Heart left ventricle (tissue), 16 donors: Measurements from ENCODE around the gene FLT4. TPM values are rescaled to one million over a fixed set of nuclear protein-coding genes. Genes with fewer than 3 reads are reported as not detected.

ENCODE experiments used
- ATAC-seq, 4 donors: fragments of 200-7000 bp; cut with Tn5 transposase; one replicate each; pipeline ENCODE4 v1.9.1; 2020 to 2022; ENCODE audit warnings: moderate library complexity in 4 of 4, mild to moderate bottlenecking in 3 of 4, moderate number of reproducible peaks in 1 of 4
- DNase-seq, 5 donors: peaks; one replicate each; pipeline ENCODE4 v3.0.0-alpha.2; 2020
- H3K27ac ChIP-seq, 12 donors: fragments of 200-600 bp; sonication (generic) in 4 of 12; one replicate each; pipeline versions ENCODE4 v1.5.0 to v1.8.0; 2016 to 2022; ENCODE audit warnings: mild to moderate bottlenecking in 2 of 12
- H3K27me3 ChIP-seq, 9 donors: fragments of 200-600 bp; sonication (generic) in 2 of 9; one replicate each; pipeline versions ENCODE4 v1.5.1 to v1.8.0; 2016 to 2022; ENCODE audit warnings: mild to moderate bottlenecking in 3 of 9
- H3K36me3 ChIP-seq, 9 donors: fragments of 200-600 bp; sonication (generic) in 2 of 9; one replicate each; pipeline versions ENCODE4 v1.5.0 to v1.8.0; 2018 to 2022; ENCODE audit warnings: mild to moderate bottlenecking in 2 of 9
- H3K4me1 ChIP-seq, 12 donors: fragments of 200-600 bp; sonication (generic) in 4 of 12; one replicate each; pipeline versions ENCODE4 v1.5.0 to v1.8.0; 2016 to 2022; ENCODE audit warnings: mild to moderate bottlenecking in 3 of 12
- H3K4me3 ChIP-seq, 12 donors: fragments of 200-600 bp; sonication (generic) in 4 of 12; one replicate each; pipeline versions ENCODE4 v1.5.0 to v1.8.0; 2017 to 2022; ENCODE audit warnings: mild to moderate bottlenecking in 9 of 12, moderate library complexity in 4 of 12
- H3K9me3 ChIP-seq, 12 donors: fragments of 200-600 bp; sonication (generic) in 4 of 12; one replicate each; pipeline versions ENCODE4 v1.5.0 to v1.8.0; 2016 to 2022; ENCODE audit warnings: mild to moderate bottlenecking in 1 of 12
- POLR2A ChIP-seq, 2 donors: fragments of 450-650 bp; IDR thresholded peaks; one replicate each; pipeline ENCODE4 v1.6.1; 2017; ENCODE audit warnings: antibody characterized with exemption in 2 of 2, mild to moderate bottlenecking in 2 of 2, moderate library complexity in 2 of 2
- WGBS, 4 donors: extraction: QIAGEN DNeasy Blood & Tissue Kit in 2 of 4; methylation state at CpG; one replicate each; pipeline versions ENCODE4 v1.1.5 to v1.1.7; 2013 to 2018; 5-methylcytosine and 5-hydroxymethylcytosine counted together
- intact Hi-C, 10 donors: fragments of 100-400 bp; cut with DNase I; formaldehyde crosslinking; loops; one replicate each; pipeline versions ENCODE4 v1.11.1 to v1.14.2; 2022
- polyA plus RNA-seq, 2 donors: library from polyadenylated mRNA; stranded (reverse); fragments of 200-250 nt; gene quantifications; one replicate each; pipeline ENCODE4 v1.2.3, GENCODE V29; 2013
- total RNA-seq, 9 donors: library from RNA; depleted of rRNA in 2 of 9; stranded (reverse); fragments of >200 nt in 2 of 9; fragmentation: NEBNext Ultra II Directional in 3 of 9; extraction: Animal tissue kit (Norgen Biotek cat#: 25700) in 3 of 9; gene quantifications; one replicate each; pipeline versions ENCODE4 v1.1.0 to v1.2.4, GENCODE V29; 2016 to 2023
- TF ChIP-seq, protein P1 (sequence below), 12 donors: fragments of 200-600 bp; sonication (generic) in 4 of 12; IDR thresholded peaks; one replicate each; pipeline versions ENCODE4 v1.5.0 to v1.8.0; 2018 to 2022; ENCODE audit warnings: antibody characterized with exemption in 12 of 12, mild to moderate bottlenecking in 5 of 12
- donor health status: ischemic (EF 13 %, LVEDD 7.1; RV severe dilation, severe dysfunction).
- donor health status: healthy with polysubstance abuse.
- donor health status: DM: no; HTN: yes; CAD: no.
- donor health status: DM: no; HTN: no; CAD: no.
- donor health status: ischemic (EF 25% LVEDD 6.9; RV normal size, moderate dysfunction).
- donor health status: ischemic (EF 25% LVEDD 5.7; RV mildly dilated, moderate dysfunction).
- donor health status: healthy.
- donor health status: DM: yes; HTN: yes; CAD: no.
- donor health status: ischemic (EF 35%, LVEDD 5.7; RV mildly dilated, moderate dysfunction).
- donor health status: nonischemic (EF 11% LVEDD 7.7; RV severe dilation, severe dysfunction).
- donor health status: DM: yes; HTN: yes; CAD: no.
- donor health status: PGD.
- donor health status: ischemic (EF 29% LVEDD 5.4; RV normal size, mild dysfunction).
- donor health status: nonischemic (EF 23%, LVEDD 6.1; RV moderate dilation, normal function).

Gene FLT4
- total and polyA plus RNA-seq, 11 donors = 2.1 to 13.7 (median 6.3) TPM

DNA sequence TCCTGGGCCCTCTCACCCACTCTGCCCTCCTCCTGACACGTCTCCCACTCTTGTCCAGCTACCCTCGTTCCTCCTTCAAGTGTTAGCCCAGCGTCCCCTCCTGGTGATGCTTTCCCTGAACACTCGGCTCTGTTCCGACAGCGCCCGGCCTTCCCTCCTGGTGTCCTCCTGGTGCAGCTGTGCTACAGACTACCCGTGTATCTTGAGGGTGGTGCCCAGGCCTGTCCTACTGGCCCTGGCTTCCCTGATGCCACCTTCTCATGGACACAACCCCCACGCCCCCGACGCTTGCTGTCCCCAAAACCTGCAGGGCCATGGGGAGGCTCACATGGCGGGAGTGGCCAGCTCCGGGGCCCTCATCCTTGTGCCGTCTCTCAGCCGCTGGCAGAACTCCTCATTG lies 36.7 kb downstream of the FLT4 start:
- no peak for TF ChIP-seq POLR2A (IDR thresholded peaks at IDR 0.05)
- TF ChIP-seq, protein P1, sequence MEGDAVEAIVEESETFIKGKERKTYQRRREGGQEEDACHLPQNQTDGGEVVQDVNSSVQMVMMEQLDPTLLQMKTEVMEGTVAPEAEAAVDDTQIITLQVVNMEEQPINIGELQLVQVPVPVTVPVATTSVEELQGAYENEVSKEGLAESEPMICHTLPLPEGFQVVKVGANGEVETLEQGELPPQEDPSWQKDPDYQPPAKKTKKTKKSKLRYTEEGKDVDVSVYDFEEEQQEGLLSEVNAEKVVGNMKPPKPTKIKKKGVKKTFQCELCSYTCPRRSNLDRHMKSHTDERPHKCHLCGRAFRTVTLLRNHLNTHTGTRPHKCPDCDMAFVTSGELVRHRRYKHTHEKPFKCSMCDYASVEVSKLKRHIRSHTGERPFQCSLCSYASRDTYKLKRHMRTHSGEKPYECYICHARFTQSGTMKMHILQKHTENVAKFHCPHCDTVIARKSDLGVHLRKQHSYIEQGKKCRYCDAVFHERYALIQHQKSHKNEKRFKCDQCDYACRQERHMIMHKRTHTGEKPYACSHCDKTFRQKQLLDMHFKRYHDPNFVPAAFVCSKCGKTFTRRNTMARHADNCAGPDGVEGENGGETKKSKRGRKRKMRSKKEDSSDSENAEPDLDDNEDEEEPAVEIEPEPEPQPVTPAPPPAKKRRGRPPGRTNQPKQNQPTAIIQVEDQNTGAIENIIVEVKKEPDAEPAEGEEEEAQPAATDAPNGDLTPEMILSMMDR (IDR thresholded peaks at IDR 0.05) = no peak

DNA sequence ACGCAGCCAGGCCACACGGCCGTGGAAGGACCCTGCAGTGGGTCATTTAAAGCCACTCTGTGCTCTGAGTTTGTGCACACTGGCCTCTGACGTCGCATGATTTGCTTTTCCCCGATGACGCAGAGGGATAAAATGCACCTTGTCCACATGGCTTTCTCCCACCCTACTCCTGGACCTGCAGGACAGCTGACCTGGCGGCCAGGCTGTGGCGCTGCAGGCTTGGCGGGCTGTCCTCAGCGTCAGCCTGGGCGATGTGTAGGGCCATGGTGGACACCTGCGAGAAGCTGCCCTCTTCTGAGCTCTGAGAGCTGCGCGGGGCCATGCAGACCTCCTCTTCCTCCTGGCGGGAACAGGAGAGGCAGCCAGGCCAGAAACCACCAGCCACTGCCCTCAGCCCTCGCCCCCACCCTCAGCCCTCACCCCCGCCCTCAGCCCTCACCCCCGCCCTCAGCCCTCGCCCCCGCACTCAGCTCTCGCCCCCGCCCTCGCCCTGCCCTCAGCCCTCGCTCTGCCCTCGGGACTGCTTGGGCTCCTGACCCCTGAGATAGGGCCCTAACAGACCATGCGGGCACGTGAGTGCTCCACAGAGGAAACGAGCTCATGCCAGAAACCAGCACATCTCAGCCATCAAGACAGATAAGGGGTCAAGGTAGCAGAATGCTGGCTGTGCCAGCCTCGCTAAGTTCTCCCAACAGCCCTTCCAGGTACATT lies 38.1 kb downstream of the FLT4 start:
- whole genome bisulfite sequencing, 4 donors = 84 to 88% (median 87%) methylated on average over 22 to 30 of the region's 30 CpGs
- H3K36me3 ChIP-seq = peaks cover 0 to 2% (median 0%) of the 10 kb centered on the region in 9 donors
- no peak overlapping the region for H3K4me3 ChIP-seq
- H3K27ac ChIP-seq = no peak overlapping the region
- TF ChIP-seq, protein P1 (IDR thresholded peaks at IDR 0.05) = no peak
- TF ChIP-seq POLR2A (IDR thresholded peaks at IDR 0.05) = no peak
- H3K27me3 ChIP-seq = no peaks in the 10 kb centered on the region
- intact Hi-C loops = no loop called here
- ATAC-seq (no peak), DNase-seq (no peak)
- peaks cover 0 to 6% (median 0%) of the 10 kb centered on the region in 12 donors for H3K9me3 ChIP-seq
- H3K4me1 ChIP-seq = no peaks in the 10 kb centered on the region

More for the DNA sequence above, 36.7 kb downstream of the FLT4 start:
- H3K4me1 ChIP-seq = no peaks in the 10 kb centered on the region
- intact Hi-C loops = no loop called here
- peaks cover 0 to 7% (median 0%) of the 10 kb centered on the region in 9 donors for H3K36me3 ChIP-seq
- no peak overlapping the region for H3K4me3 ChIP-seq
- DNase-seq = no peak
- H3K9me3 ChIP-seq = peaks cover 0 to 6% (median 0%) of the 10 kb centered on the region in 12 donors
- ATAC-seq = no peak
- no peak overlapping the region for H3K27ac ChIP-seq
- WGBS, 4 donors = 85 to 91% (median 88%) methylated on average over 15 of the region's 15 CpGs
- no peaks in the 10 kb centered on the region for H3K27me3 ChIP-seq

DNA sequence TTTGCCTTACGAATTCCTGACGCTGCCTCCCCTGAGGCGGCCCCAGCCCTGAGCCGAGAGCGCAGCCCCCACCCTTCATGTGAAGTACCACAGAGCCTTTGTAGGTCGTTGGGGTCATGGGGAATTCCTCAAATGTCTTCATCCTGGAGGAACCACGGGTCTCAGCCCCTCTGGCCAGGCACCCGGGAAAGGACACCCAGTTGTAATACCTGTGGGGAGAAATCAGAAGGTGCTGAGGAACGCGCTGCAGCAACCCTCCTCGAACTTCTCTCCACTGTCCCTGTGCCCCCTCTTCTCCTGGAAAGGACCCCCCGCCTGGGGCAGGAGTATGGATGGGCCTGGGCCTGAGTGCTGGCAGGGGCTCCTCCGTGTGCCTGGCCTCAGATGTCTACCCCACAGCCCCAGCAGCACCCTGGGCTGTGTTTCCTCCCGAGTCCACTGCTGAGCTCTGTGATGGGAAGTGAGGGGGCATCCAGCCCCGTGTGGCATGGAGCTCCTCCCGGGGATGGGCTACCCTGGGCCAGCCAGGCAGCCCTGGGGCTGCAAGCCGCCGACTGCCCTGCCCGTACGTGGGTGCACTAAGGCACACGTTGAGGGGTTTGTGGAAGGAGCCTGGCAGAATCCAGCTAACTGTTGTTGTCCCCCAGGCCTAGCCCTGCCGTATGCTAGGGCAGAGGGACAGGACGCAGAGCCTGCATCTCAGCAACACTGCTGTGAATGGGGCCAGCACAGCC lies 39.4 kb downstream of the FLT4 start:
- DNase-seq (peak in 1 of 5 donors; percentile 47), ATAC-seq (peak in 1 of 4 donors; percentile 6)
- no peak overlapping the region for H3K27ac ChIP-seq
- WGBS, 4 donors = 70 to 84% (median 79%) methylated on average over 15 to 23 of the region's 23 CpGs
- H3K27me3 ChIP-seq = no peaks in the 10 kb centered on the region
- TF ChIP-seq POLR2A (IDR thresholded peaks at IDR 0.05) = no peak
- TF ChIP-seq, protein P1 (IDR thresholded peaks at IDR 0.05) = no peak
- no peak overlapping the region for H3K4me3 ChIP-seq
- H3K4me1 ChIP-seq = no peaks in the 10 kb centered on the region
- no peaks in the 10 kb centered on the region for H3K36me3 ChIP-seq
- H3K9me3 ChIP-seq = peaks cover 0 to 3% (median 0%) of the 10 kb centered on the region in 12 donors
- intact Hi-C loops = no loop called here

- intact Hi-C loops = no loop called here
- no peak for ATAC-seq
- no peak for TF ChIP-seq POLR2A (IDR thresholded peaks at IDR 0.05)
- TF ChIP-seq, protein P1 (IDR thresholded peaks at IDR 0.05) = no peak
- WGBS, 4 donors = 87 to 95% (median 89%) methylated on average over 5 to 15 of the region's 15 CpGs
- Histone ChIP-seq H3K27me3 (no peaks in the 10 kb centered on the region), H3K4me1 (no peaks in the 10 kb centered on the region), H3K27ac (no peak overlapping the region), H3K4me3 (no peak overlapping the region), H3K9me3 (no peaks in the 10 kb centered on the region), H3K36me3 (no peaks in the 10 kb centered on the region)
- DNase-seq = no peak
These were observed 40.0 kb downstream of the FLT4 start for GRCh38 chr5:180609386-180609785.
